HuH-7 (cell line): ENCODE measurements around the gene KCNK1.

ENCODE experiments used
- DNase-seq: peaks from one replicate; pipeline ENCODE4 v3.0.0; 2011; ENCODE audit warnings: low spot score

KCNK1 gene

DNA sequence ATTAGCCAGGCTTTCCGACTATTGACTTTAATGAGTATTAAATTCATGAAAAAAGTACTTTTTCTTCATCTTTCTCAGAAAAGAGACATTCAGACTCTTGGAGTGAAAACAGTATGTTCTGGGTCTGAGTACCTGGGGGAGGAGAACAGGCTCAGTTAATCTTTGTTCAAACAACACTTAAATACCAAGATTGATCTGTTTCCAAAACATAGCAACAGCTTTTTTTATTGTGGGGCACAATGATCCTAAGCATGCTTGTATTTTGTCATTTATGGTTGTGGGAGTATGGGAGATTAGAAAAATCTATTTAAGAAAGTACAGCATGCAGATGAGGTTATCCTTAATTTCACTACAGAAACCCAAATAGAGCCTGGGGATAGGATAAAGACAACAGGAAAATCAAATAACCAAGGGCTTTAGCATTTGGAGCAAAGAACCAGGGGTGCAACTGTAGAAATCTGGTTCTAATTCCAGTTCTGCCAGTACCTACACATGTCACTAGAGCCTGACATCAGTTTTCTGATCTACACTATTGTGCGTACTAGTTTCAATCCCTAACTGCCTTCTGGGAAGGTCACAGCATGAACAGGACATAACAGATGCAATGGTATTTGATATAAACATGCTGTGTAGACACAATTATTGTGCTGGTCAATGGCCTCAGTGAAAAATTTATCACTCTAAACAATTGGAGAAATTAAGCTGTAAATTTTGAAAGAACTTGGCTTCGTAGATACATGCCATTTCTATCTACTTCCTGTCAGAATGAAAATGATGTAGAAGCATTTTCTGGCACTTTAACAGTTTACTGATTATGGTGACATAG, 91.2 kb downstream of the KCNK1 start:
- no peak for DNase-seq

DNA sequence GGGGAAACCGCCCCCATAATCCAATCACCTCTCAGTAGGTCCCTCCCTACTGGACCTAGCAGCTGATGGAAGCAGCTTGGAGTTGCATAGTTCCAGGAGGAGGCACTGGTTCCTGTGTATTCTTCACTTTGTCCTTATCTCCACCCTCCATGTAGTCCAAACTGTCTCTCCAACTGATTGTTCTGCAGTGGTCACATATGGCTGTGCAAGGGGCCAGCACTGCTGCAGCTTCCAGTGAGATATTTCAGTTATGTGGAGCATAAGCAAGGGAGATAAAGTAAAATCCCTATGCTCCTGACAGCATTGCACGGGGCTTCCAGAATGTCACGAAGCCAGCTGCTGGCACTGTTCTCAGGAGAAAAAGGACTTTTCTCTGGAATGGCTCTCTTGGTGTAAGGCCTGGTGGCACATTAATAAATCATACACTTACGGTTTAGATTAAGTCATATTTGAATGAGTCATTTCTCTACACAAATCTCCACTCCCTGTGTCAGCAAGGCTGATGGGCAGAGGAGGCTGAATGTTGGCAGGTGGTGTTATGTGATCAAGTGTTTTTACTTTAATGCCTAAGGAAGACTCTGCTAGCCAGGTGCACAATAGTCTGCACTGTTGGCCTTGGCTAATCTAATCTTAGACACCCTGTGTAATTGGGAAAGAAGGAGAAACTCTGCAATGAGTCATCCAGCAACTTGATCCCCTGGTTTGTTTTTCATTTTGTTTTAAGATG, 93.4 kb downstream of the KCNK1 start:
- DNase-seq: no peak

DNA sequence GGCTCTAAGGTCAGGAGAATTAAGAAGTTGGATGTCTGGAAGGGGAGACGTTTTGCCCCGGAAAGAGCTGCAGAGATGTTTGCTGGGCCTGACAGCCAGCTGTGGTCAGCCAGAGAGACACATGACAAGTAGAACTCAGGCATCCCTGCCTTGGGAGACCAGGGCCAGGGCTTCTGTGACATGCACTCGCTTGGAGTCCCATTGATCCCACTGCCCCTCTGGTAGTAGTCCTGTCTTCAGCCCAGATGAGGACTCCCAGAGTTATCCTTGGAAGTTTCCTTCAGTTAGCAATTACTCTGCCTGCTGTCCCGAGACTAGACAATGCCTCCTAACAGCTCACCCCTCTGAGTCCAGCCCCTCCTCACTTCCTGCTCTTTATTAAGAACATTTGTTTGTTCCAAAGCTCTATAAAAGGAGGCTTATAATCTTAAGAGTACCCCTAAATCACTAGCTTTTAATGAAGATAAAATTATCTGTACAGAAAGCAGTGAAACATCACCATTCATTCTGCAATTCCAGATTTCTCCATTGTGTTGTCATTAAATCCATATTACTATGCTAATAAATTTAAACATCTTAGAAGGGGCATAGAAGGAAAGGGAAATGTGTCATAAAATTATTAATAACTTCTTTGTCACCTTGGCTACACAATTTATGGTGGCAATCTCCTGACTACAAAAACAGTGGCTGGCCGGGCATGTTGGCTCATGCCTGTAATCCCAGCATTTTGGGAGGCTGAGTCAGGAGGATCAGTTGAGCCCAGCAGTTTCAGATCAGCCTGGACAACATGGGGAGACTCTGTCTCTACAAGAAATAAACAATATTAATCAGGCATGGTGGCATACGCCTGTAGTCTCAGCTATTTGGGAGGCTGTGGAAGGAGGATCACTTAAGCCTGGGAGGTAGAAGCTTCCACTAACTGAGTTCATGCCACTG, 94.2 kb downstream of the KCNK1 start:
- no peak for DNase-seq

DNA sequence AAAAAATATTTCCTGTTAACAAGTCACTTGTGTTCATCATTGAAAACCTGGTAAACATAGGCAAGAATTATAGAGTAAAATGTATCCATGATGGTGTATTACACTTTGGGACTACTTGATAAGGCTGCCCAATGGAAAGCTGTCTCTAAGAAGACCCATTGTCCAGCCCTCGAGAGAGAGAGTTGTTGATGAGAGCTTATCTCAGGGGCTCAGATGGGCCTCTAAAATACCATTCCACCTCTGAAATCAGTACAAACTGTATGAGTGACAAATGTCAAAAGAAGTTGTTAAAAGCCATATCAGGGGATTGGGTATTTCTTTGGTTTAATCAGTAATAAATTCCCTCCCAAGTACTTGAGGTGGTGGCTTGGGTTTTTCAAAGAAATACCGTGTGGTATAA, 96.1 kb downstream of the KCNK1 start:
- no peak for DNase-seq

DNA sequence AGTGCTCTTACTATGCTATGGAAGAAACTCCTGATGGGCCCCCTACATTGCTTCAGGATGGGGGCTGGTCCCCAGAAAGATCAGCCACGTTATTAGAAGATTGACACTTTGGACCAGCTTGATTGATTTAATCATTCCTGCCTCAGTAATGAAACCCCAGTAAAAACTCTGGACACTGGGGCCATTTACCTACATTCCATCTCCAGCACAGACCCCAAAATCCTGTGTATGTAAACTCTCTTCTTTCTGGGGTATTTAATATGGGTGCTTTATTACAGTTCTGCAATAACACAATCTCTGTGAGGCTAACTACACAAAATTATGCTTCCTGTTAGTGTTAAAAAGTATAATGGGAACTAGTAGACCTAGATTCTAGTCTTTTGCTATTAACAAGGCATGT, 96.6 kb downstream of the KCNK1 start:
- DNase-seq: no peak

DNA sequence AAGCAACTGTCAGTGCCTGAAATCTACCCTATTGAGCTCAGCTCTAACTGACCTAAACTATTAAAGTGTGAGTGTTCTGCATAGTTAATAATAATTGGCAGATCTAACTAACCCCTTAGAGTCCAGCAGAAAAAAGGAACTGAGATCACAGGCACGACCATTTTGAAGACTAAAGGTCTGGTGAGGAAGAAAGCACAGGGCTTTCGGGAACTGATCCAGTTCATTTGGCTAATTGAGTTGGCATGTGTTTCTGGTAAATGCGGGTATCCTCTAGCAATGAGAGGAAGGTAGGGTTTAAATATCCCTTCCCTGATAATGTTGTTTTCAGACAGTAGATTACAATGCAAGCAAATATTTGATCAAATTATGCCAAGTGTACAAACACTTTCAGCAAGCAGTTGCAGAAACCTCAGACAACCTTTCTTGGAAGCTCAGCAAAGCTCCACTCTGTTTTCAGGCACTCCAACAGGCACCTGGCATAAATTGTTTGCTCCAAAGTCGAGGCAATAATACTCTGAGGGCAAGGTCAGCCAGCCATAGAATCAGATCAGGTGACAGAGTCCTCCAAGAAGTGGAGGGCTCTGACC, 100.8 kb downstream of the KCNK1 start:
- DNase-seq: no peak

DNA sequence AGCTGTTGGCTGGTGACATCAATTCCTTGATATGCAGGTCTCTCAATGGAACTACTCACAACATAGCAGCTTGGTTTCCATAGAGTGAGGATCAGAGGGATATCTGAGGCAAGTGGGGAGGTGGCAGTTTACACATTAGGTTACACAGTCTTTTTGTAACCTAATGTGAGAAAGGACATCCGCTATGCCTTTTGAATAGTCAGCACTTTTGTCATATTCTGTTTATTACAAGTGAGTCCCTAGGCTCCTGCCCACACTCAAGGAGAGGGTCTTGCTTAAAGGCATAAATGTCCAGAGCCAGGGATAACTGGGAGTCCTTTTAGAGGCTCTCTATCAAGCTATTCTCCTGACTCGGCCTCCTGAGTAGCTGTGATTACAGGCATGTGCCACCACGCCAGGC, 104.2 kb downstream of the KCNK1 start:
- no peak for DNase-seq

DNA sequence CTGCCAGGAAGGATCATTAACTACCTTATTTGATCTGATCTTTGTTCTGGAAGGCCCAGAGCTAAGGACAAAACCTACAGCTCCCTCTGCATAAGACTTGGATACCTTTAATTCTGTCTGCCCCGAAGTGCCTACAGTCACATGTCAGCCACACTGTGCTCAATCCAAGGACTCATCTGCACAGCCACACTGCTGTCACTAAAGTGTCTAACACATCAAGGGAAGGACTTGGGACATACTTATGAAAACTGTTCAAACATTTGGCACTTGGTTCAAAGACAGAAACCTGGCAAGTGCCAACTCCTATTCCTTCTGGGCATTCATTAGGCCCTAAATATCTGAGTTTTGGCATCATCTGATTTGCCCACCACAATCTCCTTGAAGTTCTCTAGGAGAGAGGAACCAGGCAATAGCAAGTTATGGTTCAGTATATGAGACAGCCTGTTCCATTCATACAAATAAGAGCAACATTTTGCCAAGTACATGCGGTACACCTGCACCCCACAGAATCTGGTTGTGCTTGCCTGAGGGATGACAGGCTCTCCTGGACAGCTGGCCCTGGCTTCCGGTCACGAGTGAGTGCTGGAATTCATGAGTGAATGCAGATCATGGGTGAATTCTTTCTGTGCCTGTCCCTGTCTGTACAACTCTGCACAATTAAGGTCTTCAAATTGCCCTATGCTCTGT, 105.9 kb downstream of the KCNK1 start:
- no peak for DNase-seq

DNA sequence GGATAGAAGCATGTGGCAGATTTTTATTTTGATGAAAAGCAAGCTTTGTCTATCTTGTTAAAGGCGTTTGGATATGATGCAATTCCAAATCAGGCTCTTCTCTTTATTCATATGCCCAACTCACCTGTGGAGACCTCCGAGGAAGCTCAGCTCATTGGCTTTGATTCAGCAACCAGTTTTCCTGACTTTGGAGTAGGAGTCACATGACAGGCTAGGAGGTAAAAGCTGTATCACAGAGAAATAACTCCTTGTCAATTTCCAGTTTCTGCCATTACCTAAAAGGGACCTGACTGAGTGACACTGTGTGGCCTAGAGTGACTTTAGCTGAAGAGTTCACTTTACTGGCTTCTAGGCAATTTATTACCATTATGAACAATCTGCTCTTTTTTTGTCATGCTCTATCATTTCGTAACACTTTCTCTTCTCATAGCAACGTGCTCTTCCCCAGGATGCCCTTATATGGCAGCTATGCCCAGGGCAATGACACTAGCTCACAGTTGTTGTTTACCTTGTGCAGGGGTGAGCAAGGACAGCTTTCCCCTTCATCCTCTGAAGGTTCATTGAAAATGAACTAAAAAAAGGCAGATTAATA, 107.2 kb downstream of the KCNK1 start:
- no peak for DNase-seq
